H1 (cell line): ENCODE results near the gene ANKH. TPM values are rescaled to one million over a fixed set of nuclear protein-coding genes. Genes with fewer than 3 reads are reported as not detected.
"Not testable (repeated sequence)": the region's sequence is repeated elsewhere in the genome, so short reads cannot be mapped to it uniquely, and the experiment has no call there.

Experiments used
- CTCF ChIA-PET: fragments of 300-600 bp; sonication (Branson Sonifier 250); formaldehyde crosslinking; loops from one replicate; lab custom pipeline; 2021; ENCODE audit not compliant: partially characterized antibody; lab: Charles Lee
- POLR2A ChIA-PET: fragments of 300-600 bp; sonication (Branson Sonifier 250); formaldehyde crosslinking; loops from one replicate; lab custom pipeline; 2021; ENCODE audit warnings: inconsistent platforms; ENCODE audit not compliant: partially characterized antibody; lab: Charles Lee
- DNase-seq, 2 experiments: peaks; one replicate each; pipeline versions ENCODE4 v3.0.0 to v3.0.0-alpha.2; 2010 to 2022; ENCODE audit warnings: low spot score in 2 of 2, low read depth in 1 of 2, mixed read lengths in 1 of 2
- FAIRE-seq: peaks from 2 replicates; lab custom pipeline; 2011; peaks lifted over from hg19 to GRCh38; lab: Jason Lieb, UNC
- H2AFZ ChIP-seq: 2 replicates; pipeline ENCODE4 v1.8.1; 2012; ENCODE audit warnings: low read length, inconsistent platforms
- H2AK5ac ChIP-seq: 2 replicates; pipeline ENCODE4 v1.6.1; 2013; ENCODE audit warnings: low read depth, low read length
- H2BK120ac ChIP-seq: replicated peaks from 2 replicates; pipeline ENCODE3; 2013; ENCODE audit warnings: low read depth, low read length, inconsistent platforms
- H2BK12ac ChIP-seq: 2 replicates; pipeline ENCODE4 v1.6.1; 2013; ENCODE audit warnings: low read depth, low read length
- H2BK15ac ChIP-seq: 2 replicates; pipeline ENCODE4 v1.6.1; 2013; ENCODE audit warnings: low read length
- H2BK20ac ChIP-seq: 2 replicates; pipeline ENCODE4 v1.6.1; 2013; ENCODE audit warnings: low read length
- H2BK5ac ChIP-seq: 2 replicates; pipeline ENCODE4 v1.6.1; 2013; ENCODE audit warnings: low read depth, low read length
- H3K14ac ChIP-seq: 2 replicates; pipeline ENCODE4 v1.6.1; 2013; ENCODE audit warnings: inconsistent platforms; ENCODE audit not compliant: insufficient read length
- H3K18ac ChIP-seq: 2 replicates; pipeline ENCODE4 v1.6.1; 2013; ENCODE audit warnings: low read length; ENCODE audit errors: extremely low read depth
- H3K23ac ChIP-seq: 2 replicates; pipeline ENCODE4 v1.6.1; 2013; ENCODE audit warnings: inconsistent platforms; ENCODE audit not compliant: insufficient read length
- H3K23me2 ChIP-seq: 2 replicates; pipeline ENCODE4 v1.6.1; 2013; ENCODE audit warnings: low read depth, low read length
- H3K27ac ChIP-seq: 2 replicates; pipeline ENCODE4 v1.6.1; 2011; ENCODE audit warnings: low read depth, low read length, inconsistent platforms
- H3K27me3 ChIP-seq, 4 experiments: replicated peaks in 1 of 4; 1 replicate in 1 of 4; 2 replicates in 3 of 4; pipeline versions ENCODE4 v1.6.1 to v1.8.1; 2011 to 2013; ENCODE audit warnings: low read length in 3 of 4, mild to moderate bottlenecking in 3 of 4, inconsistent platforms in 2 of 4, mixed read lengths in 2 of 4, moderate library complexity in 1 of 4; ENCODE audit not compliant: control insufficient read depth in 3 of 4, insufficient read depth in 3 of 4; ENCODE audit errors: extremely low read depth in 1 of 4
- H3K36me3 ChIP-seq, 4 experiments: 2 replicates each; pipeline versions ENCODE4 v1.6.1 to v1.8.1; 2011 to 2013; ENCODE audit warnings: mild to moderate bottlenecking in 4 of 4, low read length in 3 of 4, moderate library complexity in 2 of 4, control low read depth in 1 of 4, inconsistent platforms in 1 of 4; ENCODE audit not compliant: insufficient read depth in 4 of 4, control insufficient read depth in 2 of 4
- H3K4ac ChIP-seq: replicated peaks from 2 replicates; pipeline ENCODE3; 2013; ENCODE audit warnings: low read length, low read depth, mixed read lengths, inconsistent platforms; ENCODE audit not compliant: insufficient read length
- H3K4me1 ChIP-seq, 4 experiments: replicated peaks in 1 of 4; 1 replicate in 1 of 4; 2 replicates in 3 of 4; pipeline versions ENCODE4 v1.6.1 to v1.8.1; 2011 to 2013; ENCODE audit warnings: low read length in 3 of 4, inconsistent platforms in 2 of 4, mixed read lengths in 1 of 4; ENCODE audit not compliant: insufficient read depth in 4 of 4, control insufficient read depth in 3 of 4
- H3K4me2 ChIP-seq, 2 experiments: 2 replicates each; pipeline versions ENCODE4 v1.6.1 to v1.8.1; 2011 to 2013; ENCODE audit warnings: low read depth in 2 of 2, low read length in 2 of 2, control low read depth in 1 of 2, inconsistent platforms in 1 of 2, mild to moderate bottlenecking in 1 of 2; ENCODE audit not compliant: insufficient read depth in 1 of 2
- H3K4me3 ChIP-seq, 4 experiments: fragments of 200-600, 300-600 bp in 1 of 4; sonication (generic), shearing (Covaris generic), sonication (Bioruptor Twin) in 1 of 4; 2 replicates each; pipeline versions ENCODE4 v1.5.1 to v1.8.1; 2011 to 2016; ENCODE audit warnings: low read length in 4 of 4, low read depth in 3 of 4, control low read depth in 2 of 4, inconsistent platforms in 2 of 4, mild to moderate bottlenecking in 2 of 4, mixed read lengths in 1 of 4, moderate library complexity in 1 of 4; ENCODE audit not compliant: insufficient read depth in 2 of 4; ENCODE audit errors: extremely low read depth in 1 of 4
- H3K56ac ChIP-seq: replicated peaks from 2 replicates; pipeline ENCODE3; 2013; ENCODE audit warnings: low read depth, mild to moderate bottlenecking, mixed read lengths, low read length, inconsistent platforms; ENCODE audit not compliant: insufficient read length
- H3K79me1 ChIP-seq: 2 replicates; pipeline ENCODE4 v1.6.1; 2013; ENCODE audit warnings: low read depth, low read length, control low read depth
- H3K79me2 ChIP-seq, 2 experiments: 2 replicates each; pipeline versions ENCODE4 v1.6.1 to v1.8.1; 2012 to 2013; ENCODE audit warnings: low read length in 2 of 2, mild to moderate bottlenecking in 2 of 2, inconsistent platforms in 1 of 2; ENCODE audit not compliant: insufficient read depth in 2 of 2, control insufficient read depth in 1 of 2
- H3K9ac ChIP-seq, 4 experiments: replicated peaks in 1 of 4; 1 replicate in 1 of 4; 2 replicates in 3 of 4; pipeline versions ENCODE4 v1.6.1 to v1.8.1; 2011 to 2013; ENCODE audit warnings: low read depth in 3 of 4, low read length in 3 of 4, control low read depth in 2 of 4, mild to moderate bottlenecking in 2 of 4, moderate library complexity in 2 of 4, inconsistent platforms in 1 of 4; ENCODE audit errors: extremely low read depth in 1 of 4
- H3K9me3 ChIP-seq, 2 experiments: 2 replicates each; pipeline versions ENCODE4 v1.6.1 to v1.8.1; 2012 to 2013; ENCODE audit warnings: mild to moderate bottlenecking in 2 of 2, moderate library complexity in 2 of 2, control low read depth in 1 of 2, inconsistent platforms in 1 of 2, low read depth in 1 of 2, low read length in 1 of 2, mixed read lengths in 1 of 2; ENCODE audit not compliant: insufficient read depth in 2 of 2
- H4K20me1 ChIP-seq, 2 experiments: replicated peaks in 1 of 2; 2 replicates each; pipeline versions ENCODE3 to v1.8.1; 2011 to 2013; ENCODE audit warnings: inconsistent platforms in 2 of 2, low read length in 2 of 2, mild to moderate bottlenecking in 1 of 2; ENCODE audit not compliant: insufficient read depth in 2 of 2, control insufficient read depth in 1 of 2
- H4K5ac ChIP-seq: 2 replicates; pipeline ENCODE4 v1.6.1; 2013; ENCODE audit warnings: low read length, low read depth, mixed read lengths, inconsistent platforms; ENCODE audit not compliant: insufficient read length
- H4K8ac ChIP-seq: 2 replicates; pipeline ENCODE4 v1.8.0; 2013; ENCODE audit warnings: mild to moderate bottlenecking, moderate library complexity, low read length, inconsistent platforms; ENCODE audit not compliant: insufficient read depth; ENCODE audit errors: extremely low read depth
- H4K91ac ChIP-seq: replicated peaks from 2 replicates; pipeline ENCODE3; 2013; ENCODE audit warnings: low read length, mixed read lengths, inconsistent platforms; ENCODE audit not compliant: insufficient read length
- WGBS, 2 experiments: shearing (Covaris generic) in 1 of 2; methylation state at CpG; one replicate each; pipeline versions ENCODE4 v1.1.6 to v1.1.7; 2013 to 2015; ENCODE audit warnings: low lambda C conversion rate in 2 of 2, mixed read lengths in 2 of 2, inconsistent platforms in 1 of 2, low coverage in 1 of 2, missing lambda C conversion rate in 1 of 2; ENCODE audit not compliant: insufficient replicate concordance in 2 of 2, insufficient coverage in 1 of 2, insufficient read length in 1 of 2; ENCODE audit errors: extremely low coverage in 1 of 2, missing lambda C conversion rate in 1 of 2; 5-methylcytosine and 5-hydroxymethylcytosine counted together
- polyA plus RNA-seq, 7 experiments: library from polyadenylated mRNA; depleted of rRNA in 3 of 7; stranded (reverse) in 5 of 7; unstranded in 2 of 7; fragments of >200 nt in 5 of 7; fragments of 200-250 nt in 2 of 7; gene quantifications; 1 replicate in 5 of 7; 2 replicates in 1 of 7; 4 replicates in 1 of 7; pipeline versions ENCODE4 v1.2.1 to v1.2.3, GENCODE V29; 2011 to 2013; ENCODE audit warnings: missing spikeins in 2 of 7, mixed read lengths in 2 of 7
- total RNA-seq: library from RNA; stranded (reverse); fragmentation: NEBNext Ultra II Directional; extraction: Animal tissue kit (Norgen Biotek cat#: 25700); gene quantifications from 2 replicates; pipeline ENCODE4 v1.2.1, GENCODE V29; 2021

ANKH gene
- total and polyA plus RNA-seq, 2 of the 8 experiments (the other 6 are each of a cell fraction or from before 2014, with no cell fraction given), result 5.3 to 13.0 TPM

- not testable (repeated sequence) for H2AFZ ChIP-seq
Measured at GRCh38 chr5:14919106-14919505, 47.5 kb upstream of the ANKH start.

More at GRCh38 chr5:14919106-14919505, 47.5 kb upstream of the ANKH start:
- H4K8ac ChIP-seq, H3K36me3 ChIP-seq, H4K5ac ChIP-seq, H4K20me1 ChIP-seq, H3K23ac ChIP-seq, H2BK12ac ChIP-seq, H4K91ac ChIP-seq, H3K9me3 ChIP-seq, H3K56ac ChIP-seq, H3K23me2 ChIP-seq, H3K27ac ChIP-seq, H2BK15ac ChIP-seq, H2BK5ac ChIP-seq, H2BK120ac ChIP-seq, H3K9ac ChIP-seq, H3K4me3 ChIP-seq, H3K79me1 ChIP-seq, H3K14ac ChIP-seq, H3K4ac ChIP-seq, H3K18ac ChIP-seq, CTCF ChIA-PET, H2AK5ac ChIP-seq, H3K79me2 ChIP-seq, H3K27me3 ChIP-seq, H3K4me2 ChIP-seq, FAIRE-seq, POLR2A ChIA-PET, H2BK20ac ChIP-seq, DNase-seq, H3K4me1 ChIP-seq: not testable (repeated sequence)
- WGBS, 2 experiments, result 96% methylated on average over 2 of the region's 2 CpGs; no CpG with 5 or more reads in 1 of the 2 experiments
